NCI-H128 (cell line): ENCODE measurements around the gene GNG12.

Source experiments
- DNase-seq: peaks from one replicate; lab custom pipeline; 2025; ENCODE audit not compliant: unreplicated experiment; lab: John Stamatoyannopoulos, UW

GNG12 gene

DNA sequence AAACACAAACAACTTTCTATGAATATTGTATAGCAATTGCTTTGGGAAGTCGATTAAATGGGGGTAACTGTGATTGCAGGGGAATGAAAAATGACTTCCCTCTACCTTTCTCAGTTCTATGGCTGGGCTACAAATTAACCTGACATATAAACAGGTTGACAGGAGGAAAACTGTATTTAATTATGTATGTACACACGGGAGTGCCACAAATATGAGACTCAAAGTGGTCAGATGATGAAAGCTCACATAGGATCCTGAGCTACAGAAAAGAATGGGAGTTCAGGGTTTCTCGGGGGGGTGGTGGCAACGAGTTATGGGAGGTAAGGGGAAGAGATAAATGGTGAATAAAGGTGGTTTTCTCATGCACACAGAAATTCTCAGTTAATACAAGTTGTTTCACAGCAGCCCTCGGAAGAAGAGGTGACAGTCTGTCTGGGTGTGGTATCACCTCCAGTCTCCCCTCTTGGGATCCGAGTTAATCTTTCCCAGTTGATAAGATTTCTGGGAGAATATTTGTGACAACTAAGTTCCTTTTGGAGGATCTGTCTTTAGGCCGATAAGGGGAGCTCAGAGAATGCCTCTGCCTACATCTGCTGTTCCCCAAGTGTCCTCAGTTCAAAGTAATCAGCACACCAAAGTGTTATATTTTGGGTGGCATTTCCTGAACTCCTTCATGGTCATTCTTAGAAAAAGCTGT is 122.0 kb downstream of the GNG12 start:
- DNase-seq, result no peak

DNA sequence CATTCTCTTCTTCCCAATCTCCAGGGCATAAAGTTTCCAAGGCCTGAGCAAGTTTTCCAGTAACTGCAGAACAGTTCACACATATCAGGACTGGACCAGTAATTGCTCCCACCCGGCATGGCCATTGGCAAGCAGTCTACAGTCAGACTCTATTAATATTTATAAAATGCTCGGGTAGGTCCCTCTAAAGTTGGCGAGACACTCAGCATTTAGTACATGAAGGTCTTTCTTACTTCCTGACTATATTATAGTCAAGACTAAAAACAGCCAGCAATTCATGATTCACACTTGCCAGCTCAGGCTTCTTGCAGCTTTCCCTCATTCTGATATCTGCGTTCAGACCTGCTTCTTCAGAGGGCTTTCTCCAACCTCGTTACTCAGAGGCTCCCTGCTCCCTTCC is 122.8 kb downstream of the GNG12 start:
- DNase-seq, result no peak

DNA sequence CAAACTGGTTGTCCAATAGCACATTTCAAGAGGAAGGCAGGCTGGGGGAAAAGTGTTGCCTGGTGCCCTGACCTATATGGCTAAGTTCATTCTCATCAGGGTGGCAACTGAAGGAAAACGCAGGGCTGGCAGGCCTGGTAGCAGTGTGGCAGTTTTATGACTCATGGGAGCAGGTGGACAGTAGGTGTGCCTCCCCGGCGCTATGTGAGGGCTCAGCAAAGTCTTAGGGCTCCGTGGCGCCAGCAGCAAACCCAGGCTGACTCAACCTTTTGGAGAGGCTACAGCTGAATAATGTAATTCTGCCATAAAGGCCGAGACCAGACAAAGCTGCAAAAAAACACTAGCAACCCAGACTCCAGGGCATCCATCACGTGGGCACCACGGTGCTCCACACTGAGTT is 124.7 kb downstream of the GNG12 start:
- DNase-seq, result no peak

DNA sequence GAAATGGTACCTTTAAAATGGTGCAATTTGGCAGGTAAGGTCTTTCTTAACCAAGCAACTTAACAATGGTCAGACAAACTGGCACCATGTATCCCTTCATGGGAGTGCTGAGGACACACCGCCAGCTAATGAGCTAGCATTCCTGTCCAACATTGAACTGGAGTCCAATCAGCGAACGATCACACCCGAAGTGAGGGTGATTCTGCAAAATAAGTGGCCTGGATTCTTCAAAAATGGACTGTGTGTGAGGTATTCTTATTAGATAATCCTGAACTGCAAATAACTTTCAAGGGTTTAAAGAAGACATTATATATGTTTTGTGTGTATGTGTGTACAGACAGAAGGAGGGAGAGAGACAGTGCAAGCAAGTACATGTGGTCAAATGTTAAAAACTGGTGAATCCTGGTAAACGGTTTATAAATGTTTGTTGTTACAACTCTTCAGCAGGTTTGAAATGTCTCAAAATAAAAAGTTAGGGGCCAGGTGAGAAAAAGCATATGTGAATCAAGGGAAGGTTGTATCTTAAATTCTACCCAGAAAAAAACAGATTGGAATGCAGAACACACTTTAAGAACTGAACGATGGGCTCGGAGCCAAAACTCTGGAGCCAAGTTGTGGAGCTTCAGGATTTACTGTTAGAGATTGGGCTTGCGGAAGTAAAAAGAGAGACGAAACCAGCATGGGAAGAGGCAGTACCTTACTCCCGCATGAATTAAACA is 127.4 kb downstream of the GNG12 start:
- no peak for DNase-seq

DNA sequence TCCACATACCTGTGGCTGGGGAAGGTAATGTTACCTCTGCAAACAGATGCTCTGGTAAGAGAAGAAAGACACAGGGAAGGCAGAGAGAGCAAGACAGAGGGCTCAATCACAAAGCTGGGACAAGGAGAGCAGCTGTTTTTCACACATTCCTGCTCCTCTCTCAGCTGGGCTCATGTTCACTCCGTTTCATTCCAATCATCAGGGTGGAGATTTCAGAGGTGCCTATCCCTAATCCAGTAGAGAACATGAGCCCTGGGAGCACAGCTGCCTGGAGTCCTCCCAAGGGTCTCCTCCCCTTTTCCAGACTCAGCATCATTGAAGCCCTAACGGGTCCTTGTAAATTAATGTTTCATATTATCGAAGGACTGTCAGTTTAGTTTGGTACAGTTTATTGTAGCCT is 128.9 kb downstream of the GNG12 start:
- DNase-seq, result no peak

DNA sequence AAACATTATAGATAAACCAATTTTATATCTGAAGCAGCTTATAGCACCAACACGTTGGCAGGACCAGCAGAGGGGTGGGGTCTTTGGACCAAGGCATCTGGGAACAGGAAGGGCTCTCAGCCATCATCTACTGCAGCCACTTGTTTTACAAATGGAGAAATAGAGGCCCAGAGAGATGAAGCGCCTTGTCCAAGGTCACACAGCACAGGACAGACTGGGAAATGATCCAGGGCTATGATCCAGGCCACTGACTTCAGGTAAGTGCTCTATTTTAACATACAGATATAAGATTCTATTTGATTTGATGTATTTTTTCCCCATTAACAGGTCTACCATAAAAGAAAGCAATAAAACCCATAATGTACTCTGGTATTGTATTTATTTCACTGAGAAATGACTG is 131.4 kb downstream of the GNG12 start:
- no peak for DNase-seq

DNA sequence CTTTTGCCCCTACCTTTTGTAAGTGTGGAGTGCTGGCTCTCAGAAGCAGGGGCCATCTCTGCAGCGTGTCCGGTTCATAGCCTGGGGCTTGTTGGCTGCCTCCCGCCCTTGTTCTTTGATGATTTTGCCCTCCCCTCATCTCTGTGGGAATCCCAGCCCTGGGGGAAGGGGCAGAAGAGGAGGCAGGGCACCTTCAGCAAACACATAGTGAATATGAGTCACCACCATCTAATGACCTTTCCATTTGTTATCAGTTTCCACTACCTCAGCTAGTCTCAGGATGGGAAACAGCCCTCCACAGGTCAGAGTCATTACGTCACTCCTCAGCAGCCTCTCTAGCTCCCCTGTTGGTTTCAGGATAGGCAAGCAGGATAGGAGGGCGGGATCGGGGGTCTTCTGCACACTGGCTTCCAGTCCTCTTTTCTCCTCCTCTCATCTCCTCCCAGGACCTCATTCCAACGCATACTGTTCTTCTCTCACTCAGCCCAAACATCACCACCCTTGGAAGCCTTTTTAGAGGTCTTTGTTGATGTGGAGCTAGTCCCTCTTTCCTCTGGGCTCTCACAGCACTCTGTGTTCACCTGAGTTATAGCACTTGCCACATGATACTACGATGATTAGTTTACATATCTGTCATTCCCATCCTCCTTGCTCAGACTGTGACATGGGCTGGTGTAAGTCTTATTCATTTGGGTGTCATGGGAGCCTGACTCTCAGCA is 132.4 kb downstream of the GNG12 start:
- DNase-seq, result no peak

DNA sequence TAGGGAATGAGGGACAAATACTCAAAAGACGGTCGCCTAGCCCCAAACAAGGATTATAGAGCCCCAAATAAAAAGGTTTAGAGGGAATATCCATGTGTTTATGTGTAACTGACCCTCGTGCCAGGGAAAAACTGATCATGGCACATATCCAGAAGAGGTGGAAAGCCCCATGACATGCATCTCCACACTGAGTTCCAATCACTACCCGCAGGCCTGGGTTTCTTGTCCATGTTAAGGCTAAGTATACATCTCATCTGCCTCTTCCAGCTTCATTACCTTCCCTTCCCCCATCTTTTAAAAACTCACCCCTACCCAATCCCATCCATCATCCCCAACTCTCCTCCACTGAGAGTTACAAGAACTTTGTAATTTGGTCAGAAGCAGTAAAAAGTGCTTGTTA is 133.0 kb downstream of the GNG12 start:
- DNase-seq, result no peak

DNA sequence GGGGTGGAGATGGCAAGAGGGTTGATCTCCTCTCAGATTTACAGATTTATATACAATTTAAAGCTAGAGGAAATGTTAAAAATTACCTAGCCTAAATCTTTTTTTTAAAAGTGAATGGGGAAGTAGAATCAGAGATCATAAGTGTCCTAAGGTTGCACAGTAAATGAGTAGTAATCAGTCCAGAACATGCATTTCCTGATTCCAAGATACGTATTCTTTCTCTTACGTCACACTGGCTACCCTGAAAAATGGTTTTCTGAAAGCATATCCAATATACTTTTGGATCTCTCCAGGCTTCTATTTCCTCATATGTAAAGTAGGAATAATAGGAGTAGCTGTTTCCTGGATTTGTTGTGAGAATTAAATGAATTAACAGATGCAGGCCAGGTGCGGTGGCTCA is 136.6 kb downstream of the GNG12 start:
- no peak for DNase-seq

DNA sequence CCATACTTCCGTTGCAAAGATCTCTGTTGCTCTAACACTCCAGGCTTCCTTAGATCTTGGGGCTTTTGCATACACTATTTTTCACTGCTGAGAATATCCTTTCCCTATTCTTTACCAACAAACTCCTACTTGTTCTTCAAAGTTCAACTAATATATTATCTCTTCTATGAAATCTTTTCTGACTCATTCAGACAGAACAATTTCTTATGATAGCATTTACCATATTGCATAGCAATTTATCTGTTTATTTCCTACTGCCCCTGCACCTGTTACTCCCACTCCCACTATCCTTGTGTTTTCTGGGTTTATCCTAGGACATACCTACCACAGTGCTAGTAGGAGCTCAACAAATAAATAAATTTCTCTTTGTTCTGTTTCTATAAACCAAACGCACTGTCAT is 137.3 kb downstream of the GNG12 start:
- no peak for DNase-seq

DNA sequence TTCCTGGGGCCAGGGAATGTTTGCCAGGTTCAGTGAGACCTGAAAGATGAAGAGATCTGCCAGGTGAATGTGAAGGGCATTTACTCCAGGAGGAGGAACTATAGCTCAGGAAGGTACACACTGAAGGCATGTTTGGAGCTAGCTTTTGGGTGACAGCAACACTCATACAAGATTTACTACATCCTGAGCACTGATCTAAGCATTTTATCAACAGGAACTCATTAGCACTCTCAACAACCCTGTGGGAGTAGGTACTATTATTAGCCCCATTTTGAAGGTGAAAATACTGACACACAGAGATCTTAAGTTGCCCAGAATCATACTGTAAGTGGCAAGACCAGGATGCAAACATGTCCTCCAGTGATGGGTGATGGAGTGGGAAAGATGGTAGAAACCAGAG is 141.6 kb downstream of the GNG12 start:
- no peak for DNase-seq

DNA sequence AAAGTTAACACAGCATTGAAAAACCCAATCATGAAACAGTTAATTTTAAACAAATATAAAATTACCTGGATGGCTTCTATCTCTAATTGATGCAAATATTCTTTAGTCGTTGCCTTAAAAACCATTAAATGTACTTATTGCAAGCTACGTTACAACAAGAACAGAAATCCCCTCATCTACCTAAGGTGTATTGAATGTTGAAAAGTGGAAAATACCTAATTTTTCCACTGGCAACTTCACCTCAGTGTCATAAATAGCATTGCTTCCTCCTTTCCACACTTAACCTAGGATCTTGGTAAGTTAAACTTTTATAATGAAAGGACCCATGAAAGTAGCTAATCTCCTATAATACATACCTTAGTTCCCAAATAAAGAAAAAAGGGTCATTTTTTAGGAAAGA is 142.9 kb downstream of the GNG12 start:
- no peak for DNase-seq

DNA sequence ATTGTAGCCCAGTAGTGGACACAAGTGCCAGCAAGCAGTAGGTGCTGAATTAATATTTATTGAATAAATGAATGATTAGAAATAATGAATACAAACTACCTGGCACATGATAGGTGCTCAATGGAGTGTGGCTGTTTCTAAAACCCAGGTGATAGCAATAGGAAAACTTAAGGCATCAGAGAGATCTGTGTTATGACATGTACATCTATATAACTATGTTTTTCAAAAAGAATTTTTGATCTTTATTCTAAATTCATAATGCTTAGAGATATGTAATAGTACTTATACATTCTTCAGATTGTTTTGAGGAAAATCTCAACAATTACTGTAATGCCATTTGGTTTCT is 143.3 kb downstream of the GNG12 start:
- DNase-seq, result no peak

DNA sequence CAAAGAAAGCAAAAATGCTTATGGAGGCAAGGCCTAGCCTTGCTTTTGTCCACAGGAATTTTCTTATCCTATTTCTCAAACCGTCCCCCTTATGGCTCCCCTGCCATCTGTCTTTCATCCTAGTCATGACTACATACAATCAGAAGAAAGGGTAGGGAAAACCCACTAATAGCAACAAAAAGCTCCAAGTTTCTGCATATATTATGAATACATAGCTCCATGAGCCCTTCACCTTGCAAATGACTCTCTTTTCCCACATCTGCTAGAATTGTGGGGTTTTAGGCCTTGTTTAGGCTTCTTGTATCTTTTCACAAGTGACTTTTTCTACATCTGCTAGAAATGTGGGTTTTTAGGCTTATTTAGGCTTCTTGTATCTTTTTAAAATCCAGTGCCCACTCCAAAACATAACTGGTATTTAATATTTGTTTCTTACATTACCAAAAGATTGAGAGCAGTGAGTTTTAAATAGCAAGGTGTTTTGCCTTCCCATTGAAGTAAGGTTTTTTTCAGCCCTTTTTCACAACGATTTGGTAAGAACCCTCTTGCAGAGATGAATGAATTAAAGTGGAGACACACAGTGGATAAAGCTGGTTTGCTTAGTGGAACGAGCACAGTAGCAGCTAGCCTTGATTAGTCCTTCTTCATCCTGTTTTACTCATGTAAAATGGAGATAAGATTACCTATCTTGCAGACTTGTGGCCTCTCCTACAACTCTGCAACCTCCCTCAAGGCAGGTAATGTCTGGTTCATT is 143.8 kb downstream of the GNG12 start:
- no peak for DNase-seq

DNA sequence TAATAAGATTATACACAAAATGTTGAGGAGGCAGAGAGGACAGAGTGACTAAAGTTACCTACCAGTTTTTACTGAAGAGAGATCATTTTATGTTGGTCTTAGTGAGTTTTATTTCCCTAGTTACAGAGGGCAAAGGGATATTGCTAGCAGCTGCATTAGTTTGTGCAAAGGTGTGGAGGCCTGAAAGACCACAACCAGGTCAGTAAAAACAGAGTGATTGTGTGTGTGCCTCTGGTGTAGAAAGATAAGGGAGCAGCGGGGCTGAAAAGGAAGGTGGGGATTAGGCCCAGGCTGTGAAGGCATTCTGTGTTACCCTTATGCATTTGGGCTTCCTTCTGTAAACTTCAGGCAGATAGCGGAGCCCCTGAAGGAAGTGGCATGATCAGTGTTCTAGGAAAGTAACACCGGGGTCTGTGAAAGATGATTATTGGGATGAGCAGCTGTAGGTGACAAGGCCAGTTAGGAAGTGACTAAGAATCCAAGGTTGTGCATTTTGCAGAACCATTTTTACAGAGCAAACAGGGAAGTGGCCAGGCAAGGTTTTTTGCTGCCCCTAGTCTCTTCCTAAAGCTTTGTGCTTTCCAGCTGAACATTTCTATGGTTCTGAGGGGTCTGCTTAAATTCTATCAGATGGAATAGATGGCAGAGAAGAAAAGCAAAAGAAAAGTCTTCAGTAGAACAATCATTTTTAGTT is 144.6 kb downstream of the GNG12 start:
- no peak for DNase-seq

DNA sequence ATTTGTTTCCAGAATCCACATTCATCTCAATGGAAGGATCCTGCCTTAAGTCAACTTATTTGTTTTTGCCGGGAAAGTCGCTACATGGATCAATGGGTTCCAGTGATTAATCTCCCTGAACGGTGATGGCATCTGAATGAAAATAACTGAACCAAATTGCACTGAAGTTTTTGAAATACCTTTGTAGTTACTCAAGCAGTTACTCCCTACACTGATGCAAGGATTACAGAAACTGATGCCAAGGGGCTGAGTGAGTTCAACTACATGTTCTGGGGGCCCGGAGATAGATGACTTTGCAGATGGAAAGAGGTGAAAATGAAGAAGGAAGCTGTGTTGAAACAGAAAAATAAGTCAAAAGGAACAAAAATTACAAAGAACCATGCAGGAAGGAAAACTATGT is 145.6 kb downstream of the GNG12 start:
- no peak for DNase-seq

DNA sequence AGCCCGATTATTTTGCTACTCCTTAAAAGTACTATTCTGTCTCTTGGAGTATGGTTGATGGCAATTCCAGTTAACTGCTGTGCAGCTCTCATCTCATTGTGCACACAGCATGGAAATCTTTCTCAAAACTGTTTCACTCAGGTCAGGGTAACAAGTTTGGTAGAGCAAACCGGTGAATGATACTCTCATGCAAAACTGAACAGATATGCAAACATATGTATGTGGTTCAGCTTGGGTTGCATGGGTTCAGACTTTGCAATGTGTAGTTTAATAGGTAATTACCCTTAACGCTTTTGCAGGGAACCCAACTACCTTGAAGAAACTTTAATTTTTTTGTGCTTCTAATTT is 146.1 kb downstream of the GNG12 start:
- DNase-seq, result no peak

DNA sequence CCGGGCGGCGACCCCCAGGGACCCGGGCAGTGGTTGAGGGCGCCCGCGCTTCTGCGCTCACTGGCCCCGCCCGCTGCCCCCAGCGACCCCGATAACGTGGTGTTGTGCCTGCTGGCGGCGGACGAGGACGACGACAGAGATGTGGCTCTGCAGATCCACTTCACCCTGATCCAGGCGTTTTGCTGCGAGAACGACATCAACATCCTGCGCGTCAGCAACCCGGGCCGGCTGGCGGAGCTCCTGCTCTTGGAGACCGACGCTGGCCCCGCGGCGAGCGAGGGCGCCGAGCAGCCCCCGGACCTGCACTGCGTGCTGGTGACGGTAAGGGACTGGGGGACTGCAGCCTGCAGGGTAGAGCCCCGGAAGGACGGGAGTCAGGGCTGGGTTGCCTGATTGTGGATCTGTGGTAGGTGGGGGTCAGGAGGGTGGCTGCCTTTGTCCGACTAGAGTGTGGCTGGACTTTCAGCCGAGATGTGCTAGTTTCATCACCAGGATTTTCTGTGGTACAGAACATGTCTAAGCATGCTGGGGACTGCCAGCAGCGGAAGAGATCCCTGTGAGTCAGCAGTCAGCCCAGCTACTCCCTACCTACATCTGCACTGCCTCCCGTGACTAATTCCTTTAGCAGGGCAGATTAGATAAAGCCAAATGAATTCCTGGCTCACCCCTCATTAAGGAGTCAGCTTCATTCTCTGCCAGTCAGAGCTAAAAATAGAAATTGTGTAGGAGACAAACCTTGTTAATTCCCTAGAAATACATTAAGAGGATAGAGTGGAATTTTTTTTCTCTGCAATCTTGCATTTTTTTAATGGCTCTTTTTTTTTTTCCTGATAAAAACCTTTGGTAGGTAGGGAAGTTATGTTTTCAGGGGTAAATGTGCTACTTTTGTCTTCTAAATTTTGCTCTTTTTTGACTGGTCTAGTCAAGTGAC is 146.7 kb downstream of the GNG12 start:
- peak; percentile 44 for DNase-seq

DNA sequence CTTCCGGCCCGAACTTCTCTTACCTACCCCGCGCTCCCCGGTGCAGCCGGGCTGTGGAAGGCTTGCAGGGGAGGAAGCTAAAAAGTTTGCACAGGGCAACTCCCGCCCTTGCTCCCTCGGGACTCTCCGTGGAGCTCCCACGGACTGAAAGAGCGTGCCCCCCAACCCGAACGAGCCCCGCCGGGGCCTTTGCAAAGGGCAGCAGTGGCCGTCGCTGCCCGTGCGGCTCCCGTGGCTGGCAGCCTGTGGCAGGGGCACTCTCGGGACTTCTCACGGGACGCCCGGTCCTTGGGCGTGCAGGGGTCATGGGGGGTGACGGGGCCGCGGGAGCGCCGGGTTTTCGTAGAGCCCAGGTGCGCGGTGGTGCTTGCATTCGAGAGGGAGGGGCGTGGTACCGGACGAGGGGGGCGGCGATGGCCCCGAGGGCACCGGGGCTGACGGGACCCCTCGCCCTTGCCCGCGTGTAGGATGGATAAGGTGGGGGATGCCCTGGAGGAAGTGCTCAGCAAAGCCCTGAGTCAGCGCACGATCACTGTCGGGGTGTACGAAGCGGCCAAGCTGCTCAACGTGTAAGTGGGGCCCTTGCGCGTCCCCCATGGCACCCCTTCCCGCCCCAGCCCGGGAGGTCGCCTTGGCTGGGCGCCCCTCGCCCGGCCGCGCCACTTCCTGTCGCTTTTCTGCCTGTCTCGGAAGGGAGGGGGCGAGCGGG is 147.6 kb downstream of the GNG12 start:
- no peak for DNase-seq
